Measurements from ENCODE around the gene POLE2. TPM values are rescaled to one million over a fixed set of nuclear protein-coding genes. Genes with fewer than 3 reads are reported as not detected.

POLE2 gene
- polyA plus RNA-seq, 1 donor: 11.3 TPM

Other genes starting within 250 kb of the POLE2 start
- 4,019 TPM for gene RPS29, start 101.8 kb downstream of the POLE2 start, polyA plus RNA-seq
- 13.4 TPM for gene LRR1, start 89.3 kb downstream of the POLE2 start, polyA plus RNA-seq
- 319 TPM for gene RPL36AL, start 67.6 kb downstream of the POLE2 start, polyA plus RNA-seq
- gene MGAT2, start 67.4 kb downstream of the POLE2 start, polyA plus RNA-seq: 50.9 TPM
- 12.2 TPM for gene DNAAF2, start 53.0 kb downstream of the POLE2 start, polyA plus RNA-seq
- gene KLHDC1, start 4.9 kb upstream of the POLE2 start, polyA plus RNA-seq: 4.9 TPM
- 113 TPM for gene KLHDC2, start 79.9 kb upstream of the POLE2 start, polyA plus RNA-seq
- 49.6 TPM for gene NEMF, start 164.6 kb upstream of the POLE2 start, polyA plus RNA-seq
- gene ARF6, start 204.9 kb upstream of the POLE2 start, polyA plus RNA-seq: 77.2 TPM

All from large intestine (tissue), 1 donor.